CD4-positive, alpha-beta T cell (primary cell): ENCODE results near the gene CLDN20. TPM values are rescaled to one million over a fixed set of nuclear protein-coding genes. Genes with fewer than 3 reads are reported as not detected.

ENCODE experiments used
- ATAC-seq: fragments of 200-7000 bp; cut with Tn5 transposase; one replicate; pipeline ENCODE4 v1.10.0; 2022; ENCODE audit warnings: mild to moderate bottlenecking; ENCODE audit not compliant: poor library complexity
- CTCF ChIA-PET: fragments of 350-600 bp; sonication (Branson Sonifier 250); formaldehyde crosslinking; loops from one replicate; lab custom pipeline; 2021; ENCODE audit warnings: antibody characterized with exemption, inconsistent platforms; lab: Charles Lee
- POLR2A ChIA-PET: fragments of 350-600 bp; sonication (Branson Sonifier 250); formaldehyde crosslinking; loops from one replicate; lab custom pipeline; 2021; ENCODE audit warnings: antibody characterized with exemption, inconsistent platforms; lab: Charles Lee
- DNase-seq, 14 experiments: peaks; one replicate each; pipeline ENCODE4 v3.0.0-alpha.2; 2013 to 2020; ENCODE audit warnings: mixed read lengths in 2 of 14
- H3K27ac ChIP-seq, 2 donors: one replicate each; pipeline versions ENCODE4 v1.5.1 to v1.7.0; 2013; ENCODE audit warnings: low read length in 2 of 2, low read depth in 1 of 2, mild to moderate bottlenecking in 1 of 2
- H3K27me3 ChIP-seq, 2 experiments: 1 replicate in 1 of 2; 2 replicates in 1 of 2; pipeline versions ENCODE4 v1.6.1 to v1.7.0; 2013; ENCODE audit warnings: low read length in 2 of 2, control low read depth in 1 of 2, mild to moderate bottlenecking in 1 of 2, moderate library complexity in 1 of 2; ENCODE audit not compliant: insufficient read depth in 2 of 2, control insufficient read depth in 1 of 2
- H3K36me3 ChIP-seq: one replicate; pipeline ENCODE4 v1.6.1; 2013; ENCODE audit warnings: low read length, control low read depth; ENCODE audit not compliant: insufficient read depth
- H3K4me1 ChIP-seq: one replicate; pipeline ENCODE4 v1.6.1; 2013; ENCODE audit warnings: low read length, control low read depth; ENCODE audit not compliant: insufficient read depth
- H3K4me3 ChIP-seq: one replicate; pipeline ENCODE4 v1.5.1; 2013; ENCODE audit warnings: mild to moderate bottlenecking, low read length, moderate library complexity
- H3K9me3 ChIP-seq, 2 experiments: 1 replicate in 1 of 2; 2 replicates in 1 of 2; pipeline versions ENCODE4 v1.6.1 to v1.7.0; 2013; ENCODE audit warnings: low read length in 2 of 2, mild to moderate bottlenecking in 2 of 2, control low read depth in 1 of 2, moderate library complexity in 1 of 2; ENCODE audit not compliant: control insufficient read depth in 1 of 2, insufficient read depth in 1 of 2
- H3K27ac Mint-ChIP-seq: one replicate; pipeline ENCODE4 v1.8.0; 2020; ENCODE audit warnings: mixed read lengths
- H3K27me3 Mint-ChIP-seq: one replicate; pipeline ENCODE4 v1.8.0; 2021; ENCODE audit warnings: mixed read lengths
- H3K36me3 Mint-ChIP-seq: one replicate; pipeline ENCODE4 v1.8.0; 2021; ENCODE audit warnings: low read depth, mixed read lengths
- H3K4me1 Mint-ChIP-seq: one replicate; pipeline ENCODE4 v1.8.0; 2021; ENCODE audit warnings: low read depth, mixed read lengths
- H3K4me3 Mint-ChIP-seq: one replicate; pipeline ENCODE4 v1.8.0; 2020; ENCODE audit warnings: mild to moderate bottlenecking, mixed read lengths
- H3K9me3 Mint-ChIP-seq: one replicate; pipeline ENCODE4 v1.8.0; 2020; ENCODE audit warnings: mixed read lengths
- CTCF ChIP-seq: fragments of 200-600 bp; IDR thresholded peaks from one replicate; pipeline ENCODE4 v1.8.0; 2022; ENCODE audit warnings: antibody characterized with exemption, mild to moderate bottlenecking
- intact Hi-C, 2 experiments: fragments of 100-400 bp; cut with DNase I in 1 of 2; cut with micrococcal nuclease in 1 of 2; formaldehyde crosslinking; loops; one replicate each; pipeline versions ENCODE4 v1.15.1 to v1.9.0; 2023 to 2025; cut with DNase I, micrococcal nuclease
- total RNA-seq, 174 experiments: library from RNA in 2 of 174; stranded (reverse) in 2 of 174; gene quantifications; one replicate each; pipeline ENCODE4 v1.2.3 and lab custom pipeline; 2021 to 2026

The CLDN20 gene
- total RNA-seq, 2 experiments from 2014 or later: not detected

- Histone ChIP-seq H3K36me3 (peaks cover 52% of the 10 kb centered on the region), H3K4me1 (no peaks in the 10 kb centered on the region), H3K27ac (no peak overlapping the region), H3K9me3 (no peaks in the 10 kb centered on the region), H3K4me3 (no peak overlapping the region), H3K27me3 (no peaks in the 10 kb centered on the region)
- Mint-ChIP-seq H3K4me1 (no peaks in the 10 kb centered on the region), H3K36me3 (peaks cover 82% of the 10 kb centered on the region), H3K27me3 (no peaks in the 10 kb centered on the region), H3K9me3 (no peaks in the 10 kb centered on the region), H3K27ac (no peak overlapping the region), H3K4me3 (no peak overlapping the region)
- intact Hi-C loops: no loop called here
- ChIA-PET CTCF (no interaction called here), POLR2A (no interaction called here)
- ATAC-seq: no peak
- no peak for DNase-seq
- TF ChIP-seq CTCF: no peak
These were observed 33.9 kb downstream of the CLDN20 start for GRCh38 chr6:155297669-155298068.

- Mint-ChIP-seq H3K36me3 (peaks cover 74% of the 10 kb centered on the region), H3K27ac (no peak overlapping the region), H3K4me3 (no peak overlapping the region), H3K27me3 (no peaks in the 10 kb centered on the region), H3K9me3 (no peaks in the 10 kb centered on the region), H3K4me1 (peaks cover 16% of the 10 kb centered on the region)
- Histone ChIP-seq H3K9me3 (no peaks in the 10 kb centered on the region), H3K4me3 (no peak overlapping the region), H3K4me1 (no peaks in the 10 kb centered on the region), H3K36me3 (peaks cover 46% of the 10 kb centered on the region), H3K27me3 (no peaks in the 10 kb centered on the region), H3K27ac (no peak overlapping the region)
- no peak for TF ChIP-seq CTCF
- ATAC-seq: no peak
- intact Hi-C loops: no loop called here
- CTCF ChIA-PET: no interaction called here
- DNase-seq: no peak
- POLR2A ChIA-PET: no interaction called here
These were observed 38.1 kb downstream of the CLDN20 start for GRCh38 chr6:155301867-155302266.

- no peak for TF ChIP-seq CTCF
- Mint-ChIP-seq H3K36me3 (peaks cover 75% of the 10 kb centered on the region), H3K4me1 (peaks cover 25% of the 10 kb centered on the region), H3K4me3 (no peak overlapping the region), H3K27ac (no peak overlapping the region), H3K27me3 (no peaks in the 10 kb centered on the region), H3K9me3 (no peaks in the 10 kb centered on the region)
- Histone ChIP-seq H3K4me3 (no peak overlapping the region), H3K36me3 (peaks cover 47% of the 10 kb centered on the region), H3K27ac (no peak overlapping the region), H3K4me1 (peaks cover 2% of the 10 kb centered on the region), H3K9me3 (no peaks in the 10 kb centered on the region), H3K27me3 (no peaks in the 10 kb centered on the region)
- ChIA-PET CTCF (no interaction called here), POLR2A (interaction anchor here (3.5 kb wide), 1 partner anchor 10 kb away, joined by 18 read pairs; the partner anchor contains the start of gene TFB1M)
- no peak for ATAC-seq
- DNase-seq: no peak
- intact Hi-C loops: no loop called here
These were observed 39.6 kb downstream of the CLDN20 start for GRCh38 chr6:155303361-155303870.
